A549 (cell line): ENCODE data around the gene NR2C2. TPM values are rescaled to one million over a fixed set of nuclear protein-coding genes. Genes with fewer than 3 reads are reported as not detected.

ENCODE experiments used
- ATAC-seq, 2 experiments: fragments of 200-7000 bp in 1 of 2; fragments of >200 bp in 1 of 2; cut with Nextera tagmentation in 1 of 2; cut with Tn5 transposase in 1 of 2; 3 replicates each; pipeline versions ENCODE4 v1.8.0 to v1.9.1; 2018 to 2020; ENCODE audit warnings: mild to moderate bottlenecking in 1 of 2, moderate library complexity in 1 of 2
- CTCF ChIA-PET: fragments of 300-600 bp; sonication (Branson Sonifier 250); formaldehyde crosslinking; extraction: SDS; loops from one replicate; lab custom pipeline; 2021; ENCODE audit warnings: antibody characterized with exemption, inconsistent platforms; lab: Yijun Ruan, JAX
- POLR2A ChIA-PET: fragments of 350-600 bp; formaldehyde crosslinking; extraction: SDS; loops from one replicate; lab custom pipeline; 2021; ENCODE audit warnings: antibody characterized with exemption, inconsistent platforms; lab: Yijun Ruan, JAX
- DNase-seq, 2 experiments: peaks; one replicate each; pipeline versions ENCODE4 v3.0.0 to v3.0.0-alpha.2; 2011 to 2016; ENCODE audit warnings: low read depth in 1 of 2, low spot score in 1 of 2
- FAIRE-seq: peaks from 2 replicates; lab custom pipeline; 2011; peaks lifted over from hg19 to GRCh38; lab: Jason Lieb, UNC
- H3K27ac ChIP-seq, 2 experiments: fragments of >200 bp; sonication (Bioruptor Twin); formaldehyde crosslinking; 3 replicates each; pipeline ENCODE4 v1.5.1; 2016 to 2017
- H3K4me1 ChIP-seq: fragments of >200 bp; sonication (Bioruptor Twin); formaldehyde crosslinking; 3 replicates; pipeline ENCODE4 v1.6.1; 2016
- H3K4me2 ChIP-seq: fragments of >200 bp; sonication (Bioruptor Twin); formaldehyde crosslinking; 3 replicates; pipeline ENCODE4 v1.6.1; 2016
- H3K4me3 ChIP-seq: fragments of >200 bp; sonication (Bioruptor Twin); formaldehyde crosslinking; 3 replicates; pipeline ENCODE4 v1.5.1; 2016
- H3K9me3 ChIP-seq: fragments of >200 bp; sonication (Bioruptor Twin); formaldehyde crosslinking; 3 replicates; pipeline ENCODE4 v1.6.1; 2016
- ATOH8 ChIP-seq: fragments of 250-450 bp; sonication (Bioruptor Pico); IDR thresholded peaks from 2 replicates; pipeline ENCODE4 v1.5.0; 2020; ENCODE audit warnings: low read depth, mild to moderate bottlenecking, moderate library complexity
- CEBPB ChIP-seq, 2 experiments: fragments of >200 bp in 1 of 2; sonication (Bioruptor Twin) in 1 of 2; formaldehyde crosslinking in 1 of 2; IDR thresholded peaks; 2 replicates each; pipeline ENCODE4 v1.6.1; 2012 to 2016
- CHD4 ChIP-seq: fragments of 200-600 bp; sonication (generic); IDR thresholded peaks from 2 replicates; pipeline ENCODE4 v1.6.1; 2016; ENCODE audit warnings: antibody characterized with exemption, mild to moderate bottlenecking, borderline replicate concordance
- CTCF ChIP-seq: fragments of >200 bp; sonication (Bioruptor Twin); formaldehyde crosslinking; IDR thresholded peaks from 3 replicates; pipeline ENCODE4 v1.5.1; 2016
- EHMT2 ChIP-seq: fragments of 200-600 bp; sonication (generic); IDR thresholded peaks from 2 replicates; pipeline ENCODE4 v1.6.1; 2016; ENCODE audit warnings: antibody characterized with exemption, low read depth, mild to moderate bottlenecking, moderate library complexity
- EP300 ChIP-seq, 2 experiments: fragments of >200 bp; sonication (Bioruptor Twin); formaldehyde crosslinking; IDR thresholded peaks; 2 replicates in 1 of 2; 3 replicates in 1 of 2; pipeline ENCODE4 v1.6.1; 2016 to 2017
- FOSB ChIP-seq: fragments of 250-450 bp; sonication (Bioruptor Pico); IDR thresholded peaks from 2 replicates; pipeline ENCODE4 v1.5.0; 2020; ENCODE audit warnings: mild to moderate bottlenecking, moderate library complexity
- FOSL2 ChIP-seq, 2 experiments: fragments of 450-650 bp in 1 of 2; fragments of >200 bp in 1 of 2; sonication (Bioruptor Twin) in 1 of 2; formaldehyde crosslinking; IDR thresholded peaks; 2 replicates each; pipeline versions ENCODE4 v1.5.0 to v1.6.1; 2016 to 2020; ENCODE audit warnings: mild to moderate bottlenecking in 1 of 2, moderate library complexity in 1 of 2
- FOXS1 ChIP-seq: fragments of 250-450 bp; sonication (Bioruptor Pico); IDR thresholded peaks from 2 replicates; pipeline ENCODE4 v1.5.0; 2020; ENCODE audit warnings: mild to moderate bottlenecking, moderate library complexity
- HMGXB4 ChIP-seq: fragments of 250-450 bp; sonication (Bioruptor Pico); IDR thresholded peaks from 2 replicates; pipeline ENCODE4 v1.5.0; 2021; ENCODE audit warnings: mild to moderate bottlenecking, moderate library complexity, borderline replicate concordance
- KDM1A ChIP-seq: fragments of 200-600 bp; sonication (generic); IDR thresholded peaks from 2 replicates; pipeline ENCODE4 v1.6.1; 2016; ENCODE audit warnings: low read depth, mild to moderate bottlenecking
- MAX ChIP-seq: IDR thresholded peaks from 2 replicates; pipeline ENCODE4 v1.6.1; 2012
- NPAS2 ChIP-seq: fragments of 250-450 bp; sonication (Bioruptor Pico); IDR thresholded peaks from 2 replicates; pipeline ENCODE4 v1.8.0; 2022; ENCODE audit warnings: mild to moderate bottlenecking, moderate library complexity, borderline replicate concordance
- NR3C1 ChIP-seq: fragments of >200 bp; sonication (Bioruptor Twin); formaldehyde crosslinking; IDR thresholded peaks from 3 replicates; pipeline ENCODE4 v1.6.1; 2017
- RCOR1 ChIP-seq: fragments of 150-350 bp; IDR thresholded peaks from 2 replicates; pipeline ENCODE4 v1.6.1; 2014; ENCODE audit warnings: antibody characterized with exemption, low read length, low read depth
- REST ChIP-seq: fragments of 200-600 bp; sonication (generic); IDR thresholded peaks from 2 replicates; pipeline ENCODE4 v1.6.1; 2016; ENCODE audit warnings: antibody characterized with exemption, mild to moderate bottlenecking, moderate library complexity
- RFX5 ChIP-seq: fragments of 450-650 bp; IDR thresholded peaks from 2 replicates; pipeline ENCODE4 v1.7.1; 2014; ENCODE audit warnings: antibody characterized with exemption, mild to moderate bottlenecking, moderate library complexity
- ZNF302 ChIP-seq: fragments of 250-450 bp; sonication (Bioruptor Pico); IDR thresholded peaks from 2 replicates; pipeline ENCODE4 v1.9.0; 2021; ENCODE audit warnings: inconsistent platforms, mild to moderate bottlenecking, moderate library complexity
- ZSCAN20 ChIP-seq: fragments of 250-450 bp; sonication (Bioruptor Pico); IDR thresholded peaks from 2 replicates; pipeline ENCODE4 v1.8.0; 2022; ENCODE audit warnings: mild to moderate bottlenecking, moderate library complexity
- whole genome bisulfite sequencing: methylation state at CpG from one replicate; pipeline ENCODE4 v1.1.6; 2017; ENCODE audit errors: missing lambda C conversion rate; 5-methylcytosine and 5-hydroxymethylcytosine counted together
- polyA plus RNA-seq, 4 experiments: library from polyadenylated mRNA; depleted of rRNA in 3 of 4; stranded (reverse); fragments of >200 nt; fragmentation: RNase III in 1 of 4; extraction: RNeasy Plus Mini Kit Qiagen cat#74134 plus additional on column Dnase treatment in 1 of 4; gene quantifications; 2 replicates in 3 of 4; 3 replicates in 1 of 4; pipeline ENCODE4 v1.2.3, GENCODE V29; 2011 to 2017

The NR2C2 gene
- polyA plus RNA-seq, 2 of the 4 experiments (the other 2 are of a cell fraction), result 14.6 to 20.2 TPM

- POLR2A ChIA-PET, result interaction anchor here (1.5 kb wide), 1 partner anchor 30 kb away, joined by 3 read pairs; the partner anchor contains the start of gene RBSN
- CTCF ChIA-PET, result interaction anchor here (0.8 to 3.0 kb wide), 5 partner anchors 8 to 143 kb away, joined by 3 to 10 read pairs (median 4); partner anchors contain the start of gene RBSN
- Histone ChIP-seq H3K27ac (no peak overlapping the region), H3K9me3 (no peaks in the 10 kb centered on the region), H3K4me2 (no peak overlapping the region), H3K4me3 (no peak overlapping the region), H3K4me1 (no peaks in the 10 kb centered on the region; the same call in 2 of the 3 replicates)
- WGBS, result 91% methylated on average over 1 of the region's 1 CpG
- ATAC-seq (no peak), FAIRE-seq (no peak), DNase-seq (no peak)
- TF ChIP-seq CEBPB (IDR thresholded peaks at IDR 0.05) (no peak), KDM1A (no peak), FOSB (no peak), ZNF302 (CRISPR knock-in tag) (no peak), HMGXB4 (CRISPR knock-in tag) (no peak), RCOR1 (no peak), EP300 (IDR thresholded peaks at IDR 0.05) (no peak), NPAS2 (CRISPR knock-in tag) (no peak), REST (no peak)
These were observed 122.1 kb downstream of the NR2C2 start for GRCh38 chr3:15069441-15069840.

- 92% methylated on average over 2 of the region's 2 CpGs for WGBS
- no peak for ATAC-seq
These were observed 124.3 kb downstream of the NR2C2 start for GRCh38 chr3:15071699-15072098.

More at GRCh38 chr3:15071699-15072098, 124.3 kb downstream of the NR2C2 start:
- Histone ChIP-seq H3K27ac (no peak overlapping the region), H3K9me3 (no peaks in the 10 kb centered on the region), H3K4me3 (no peak overlapping the region), H3K4me1 (no peaks in the 10 kb centered on the region), H3K4me2 (no peak overlapping the region)
- FAIRE-seq (no peak), DNase-seq (no peak)
- ChIA-PET POLR2A (no interaction called here), CTCF (interaction anchor here (1.1 to 1.4 kb wide), 3 partner anchors 9 to 46 kb away, joined by 3 read pairs; no protein-coding TSS in a partner anchor)
- TF ChIP-seq NPAS2 (CRISPR knock-in tag), result no peak
- TF ChIP-seq NR3C1, result no peak
- no peak for TF ChIP-seq CTCF
- no peak for TF ChIP-seq MAX
- no peak for TF ChIP-seq REST
- no peak for TF ChIP-seq FOXS1 (CRISPR knock-in tag)
- no peak for TF ChIP-seq CHD4
- no peak for TF ChIP-seq ATOH8 (CRISPR knock-in tag)
- TF ChIP-seq FOSL2 (IDR thresholded peaks at IDR 0.05), result no peak
- TF ChIP-seq FOSL2 (CRISPR knock-in tag; IDR thresholded peaks at IDR 0.05), result no peak
- TF ChIP-seq RFX5, result no peak
- TF ChIP-seq HMGXB4 (CRISPR knock-in tag), result no peak
- no peak for TF ChIP-seq EHMT2
- no peak for TF ChIP-seq ZSCAN20 (CRISPR knock-in tag)
